ENCODE results near the gene TM7SF2.

GRCh38 chr11:65117206-65118096, 5.8 kb downstream of the TM7SF2 start, which contains the start of gene ZNHIT2:
- TF ChIP-seq EZH2phosphoT487 (IDR thresholded peaks at IDR 0.05; ENCODE audit: insufficient read depth, low read depth) = no peak
- TF ChIP-seq EZH2 (IDR thresholded peaks at IDR 0.05; ENCODE audit: insufficient read depth, poor library complexity, severe bottlenecking) = no peak
